SK-N-SH treated with all-trans-retinoic acid at 6 μM for 48 hours (cell line): ENCODE data around the gene FBN3.

Source experiments
- ARNTL ChIP-seq: fragments of 450-650 bp; formaldehyde crosslinking; IDR thresholded peaks from 2 replicates; pipeline ENCODE4 v1.5.0; 2020; ENCODE audit warnings: low read depth, mild to moderate bottlenecking, moderate library complexity, borderline replicate concordance
- ESRRG ChIP-seq: fragments of 250-450 bp; sonication (Bioruptor Pico); IDR thresholded peaks from 2 replicates; pipeline ENCODE4 v1.6.1; 2021; ENCODE audit warnings: mild to moderate bottlenecking
- OSR1 ChIP-seq: fragments of 250-450 bp; sonication (Bioruptor Pico); IDR thresholded peaks from 2 replicates; pipeline ENCODE4 v1.8.0; 2022; ENCODE audit warnings: moderate library complexity, mild to moderate bottlenecking, inconsistent platforms
- TOX ChIP-seq: fragments of 250-450 bp; sonication (Bioruptor Pico); IDR thresholded peaks from 2 replicates; pipeline ENCODE4 v1.8.0; 2021; ENCODE audit warnings: mild to moderate bottlenecking, moderate library complexity, borderline replicate concordance
- ZNF70 ChIP-seq: fragments of 450-650 bp; formaldehyde crosslinking; IDR thresholded peaks from 2 replicates; pipeline ENCODE4 v1.5.0; 2020; ENCODE audit warnings: mild to moderate bottlenecking, moderate library complexity
- TF ChIP-seq, protein P1 (sequence below): fragments of 250-450 bp; sonication (Bioruptor Pico); IDR thresholded peaks from 2 replicates; pipeline ENCODE4 v1.5.1; 2020; ENCODE audit warnings: low read depth, mild to moderate bottlenecking, moderate library complexity
- TF ChIP-seq, protein P2 (sequence below): fragments of 250-450 bp; sonication (Bioruptor Pico); IDR thresholded peaks from 2 replicates; pipeline ENCODE4 v1.8.0; 2020; ENCODE audit warnings: mild to moderate bottlenecking, moderate library complexity, borderline replicate concordance

DNA sequence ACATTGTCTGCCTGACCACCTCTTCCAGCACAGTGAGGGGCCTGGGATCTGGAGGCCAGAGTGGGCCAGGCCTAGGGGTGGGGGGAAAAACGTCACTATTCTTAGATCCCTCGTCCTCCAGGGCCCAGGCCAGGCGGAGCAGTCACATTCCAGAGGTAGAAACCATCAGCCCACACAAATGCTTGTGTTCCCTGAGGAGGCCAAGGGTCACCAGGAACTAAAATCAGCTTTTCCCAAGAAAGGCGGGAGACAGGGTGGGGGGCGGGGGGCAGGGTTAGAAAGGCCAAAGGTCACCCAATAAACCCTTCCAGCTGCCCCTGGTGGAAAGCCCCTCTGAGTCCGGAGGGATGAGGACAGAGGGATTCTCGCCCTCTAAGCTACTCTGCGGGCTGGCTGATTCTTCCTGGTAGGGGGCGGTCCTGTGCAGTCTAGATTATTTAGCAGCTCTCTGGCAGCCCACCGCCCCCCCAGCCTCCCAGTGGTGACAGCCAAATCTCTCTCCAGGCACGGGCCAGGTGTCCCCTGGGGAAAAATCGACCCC lies 120.4 kb downstream of the FBN3 start:
- no peak for TF ChIP-seq ZNF70
- no peak for TF ChIP-seq ESRRG
- TF ChIP-seq OSR1 (CRISPR knock-in tag): no peak
- TF ChIP-seq, protein P1, sequence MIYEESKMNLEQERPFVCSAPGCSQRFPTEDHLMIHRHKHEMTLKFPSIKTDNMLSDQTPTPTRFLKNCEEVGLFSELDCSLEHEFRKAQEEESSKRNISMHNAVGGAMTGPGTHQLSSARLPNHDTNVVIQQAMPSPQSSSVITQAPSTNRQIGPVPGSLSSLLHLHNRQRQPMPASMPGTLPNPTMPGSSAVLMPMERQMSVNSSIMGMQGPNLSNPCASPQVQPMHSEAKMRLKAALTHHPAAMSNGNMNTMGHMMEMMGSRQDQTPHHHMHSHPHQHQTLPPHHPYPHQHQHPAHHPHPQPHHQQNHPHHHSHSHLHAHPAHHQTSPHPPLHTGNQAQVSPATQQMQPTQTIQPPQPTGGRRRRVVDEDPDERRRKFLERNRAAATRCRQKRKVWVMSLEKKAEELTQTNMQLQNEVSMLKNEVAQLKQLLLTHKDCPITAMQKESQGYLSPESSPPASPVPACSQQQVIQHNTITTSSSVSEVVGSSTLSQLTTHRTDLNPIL (CRISPR knock-in tag): no peak
- no peak for TF ChIP-seq ARNTL (CRISPR knock-in tag)
- no peak for TF ChIP-seq TOX (CRISPR knock-in tag)
- TF ChIP-seq, protein P2, sequence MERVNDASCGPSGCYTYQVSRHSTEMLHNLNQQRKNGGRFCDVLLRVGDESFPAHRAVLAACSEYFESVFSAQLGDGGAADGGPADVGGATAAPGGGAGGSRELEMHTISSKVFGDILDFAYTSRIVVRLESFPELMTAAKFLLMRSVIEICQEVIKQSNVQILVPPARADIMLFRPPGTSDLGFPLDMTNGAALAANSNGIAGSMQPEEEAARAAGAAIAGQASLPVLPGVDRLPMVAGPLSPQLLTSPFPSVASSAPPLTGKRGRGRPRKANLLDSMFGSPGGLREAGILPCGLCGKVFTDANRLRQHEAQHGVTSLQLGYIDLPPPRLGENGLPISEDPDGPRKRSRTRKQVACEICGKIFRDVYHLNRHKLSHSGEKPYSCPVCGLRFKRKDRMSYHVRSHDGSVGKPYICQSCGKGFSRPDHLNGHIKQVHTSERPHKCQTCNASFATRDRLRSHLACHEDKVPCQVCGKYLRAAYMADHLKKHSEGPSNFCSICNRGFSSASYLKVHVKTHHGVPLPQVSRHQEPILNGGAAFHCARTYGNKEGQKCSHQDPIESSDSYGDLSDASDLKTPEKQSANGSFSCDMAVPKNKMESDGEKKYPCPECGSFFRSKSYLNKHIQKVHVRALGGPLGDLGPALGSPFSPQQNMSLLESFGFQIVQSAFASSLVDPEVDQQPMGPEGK (CRISPR knock-in tag): no peak
